ENCODE results near the gene LMO1. TPM values are rescaled to one million over a fixed set of nuclear protein-coding genes. Genes with fewer than 3 reads are reported as not detected.

The LMO1 gene
- total and polyA plus RNA-seq, 2 of the 13 experiments (the other 11 are each of a cell fraction or from before 2014, with no cell fraction given) = not detected

GRCh38 chr11:8202516-8203413 is 60.9 kb downstream of the LMO1 start:
- CTCF ChIA-PET (ENCODE audit: low intra/inter-chr PET ratio, low total read pairs) = no interaction called here
- intact Hi-C loops (cut with micrococcal nuclease; ENCODE audit: unreplicated experiment) = no loop called here
- Histone ChIP-seq H4K20me1 (ENCODE audit: insufficient read depth, low read length) (no peaks in the 10 kb centered on the region), H2AFZ (ENCODE audit: low read length) (no peak overlapping the region), H3K9ac (ENCODE audit: insufficient read depth, low read depth, low read length) (no peak overlapping the region), H3K4me1 (ENCODE audit: insufficient read depth, low read length) (no peaks in the 10 kb centered on the region), H3K9me3 (ENCODE audit: low read length) (no peaks in the 10 kb centered on the region), H3K4me2 (ENCODE audit: low read depth, low read length) (no peak overlapping the region), H3K36me3 (replicated peaks in 1 of 2; ENCODE audit: control insufficient read depth in 1 of 2, insufficient read depth in 2 of 2, low read length in 2 of 2) (no peaks in the 10 kb centered on the region), H3K79me2 (ENCODE audit: insufficient read depth, low read length) (no peaks in the 10 kb centered on the region), H3K4me3 (replicated peaks in 1 of 3; ENCODE audit: insufficient read depth in 1 of 3, low read depth in 2 of 3, low read length in 3 of 3) (no peak overlapping the region), H3K27ac (ENCODE audit: extremely low read length, insufficient read depth, low read length) (no peak overlapping the region), H3K27me3 (ENCODE audit: control insufficient read depth in 1 of 2, insufficient read depth in 2 of 2, low read length in 2 of 2) (peaks cover 3 to 35% of the 10 kb centered on the region in 2 experiments; a peak in 3 of 5 replicates)
- WGBS (ENCODE audit: low lambda C conversion rate) = 43% methylated on average over 10 of the region's 11 CpGs
- no peak for FAIRE-seq
- no TSS peak for BruUV-seq (replicated peaks)
- POLR2A ChIA-PET = no interaction called here
- no peak for DNase-seq (ENCODE audit: low spot score)
- TF ChIP-seq MEF2D (CRISPR knock-in tag; IDR thresholded peaks at IDR 0.05) (no peak), ZNF326 (CRISPR knock-in tag; IDR thresholded peaks at IDR 0.05; ENCODE audit: borderline replicate concordance) (no peak), ZNF20 (CRISPR knock-in tag; IDR thresholded peaks at IDR 0.05) (no peak), RBM39 (IDR thresholded peaks at IDR 0.05; ENCODE audit: low read depth, low read length, poor library complexity, severe bottlenecking) (no peak), AKNA (CRISPR knock-in tag; IDR thresholded peaks at IDR 0.05; ENCODE audit: borderline replicate concordance) (no peak), AKAP8 (CRISPR knock-in tag; IDR thresholded peaks at IDR 0.05) (no peak), HOMEZ (CRISPR knock-in tag; IDR thresholded peaks at IDR 0.05; ENCODE audit: low read depth) (no peak), NFE2L2 (IDR thresholded peaks at IDR 0.05; ENCODE audit: low read length) (no peak), ZNF501 (CRISPR knock-in tag; IDR thresholded peaks at IDR 0.05) (no peak)
- ATAC-seq = no peak
- in situ Hi-C loops (cut with HindIII; ENCODE audit: extremely low pct_ligation_motif_present, low pct_unique_long_range_greater_than_20kb) = no loop called here

Data from HepG2 (cell line).